NCI-H748 (cell line): ENCODE data around the gene HYCC1.
"Not testable (repeated sequence)": the region's sequence is repeated elsewhere in the genome, so short reads cannot be mapped to it uniquely, and the experiment has no call there.

Experiments
- DNase-seq: peaks from one replicate; lab custom pipeline; 2025; ENCODE audit not compliant: unreplicated experiment; lab: John Stamatoyannopoulos, UW

Gene HYCC1

DNA sequence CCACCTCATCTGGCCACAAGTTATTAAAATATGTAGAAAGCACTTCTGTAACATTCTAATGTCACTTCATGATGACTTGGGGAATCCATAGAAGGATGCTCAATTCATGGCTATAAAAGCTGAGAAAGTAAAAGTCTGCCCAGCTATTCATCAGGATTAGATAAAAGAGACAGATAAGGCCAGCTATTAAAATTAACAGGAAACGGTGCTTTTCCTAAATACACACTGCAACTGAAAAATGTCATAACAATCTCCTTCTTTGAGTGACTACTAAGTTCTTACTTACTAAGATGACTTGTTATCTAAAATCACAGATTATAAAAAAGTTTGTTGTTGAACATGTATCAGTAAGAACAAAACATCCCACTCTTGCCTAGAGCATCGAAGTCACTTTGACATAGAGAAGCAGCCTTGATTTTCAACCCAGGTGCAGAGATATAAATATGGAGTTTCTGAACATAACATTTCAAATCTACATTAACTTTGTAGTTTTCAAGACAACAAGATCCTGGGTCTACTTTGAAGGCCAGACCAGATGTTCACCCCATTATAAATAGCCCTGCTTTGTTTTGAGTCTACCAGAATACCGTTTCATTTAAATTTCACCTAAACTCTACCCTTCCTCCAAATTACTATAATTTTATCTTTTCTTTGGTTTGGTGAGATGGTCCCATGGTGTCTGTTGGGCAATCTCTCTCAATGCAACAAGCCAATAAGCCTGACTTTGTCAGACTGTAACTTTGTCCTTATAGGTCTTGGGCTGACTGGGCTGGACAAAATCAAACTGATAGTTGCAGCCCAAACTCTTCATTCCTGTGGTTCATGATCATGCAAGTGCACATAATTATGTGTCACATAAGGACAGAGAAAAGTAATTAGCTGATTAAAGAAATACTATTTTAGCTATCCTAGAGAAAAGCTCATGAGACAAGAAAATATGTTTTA lies 24.0 kb downstream of the HYCC1 start:
- no peak for DNase-seq

- no peak for DNase-seq
These were observed 28.5 kb downstream of the HYCC1 start for GRCh38 chr7:22985436-22985835.

GRCh38 chr7:22983257-22983855 lies 30.6 kb downstream of the HYCC1 start:
- DNase-seq = no peak

GRCh38 chr7:22980422-22980821 lies 33.5 kb downstream of the HYCC1 start:
- DNase-seq = no peak

DNA sequence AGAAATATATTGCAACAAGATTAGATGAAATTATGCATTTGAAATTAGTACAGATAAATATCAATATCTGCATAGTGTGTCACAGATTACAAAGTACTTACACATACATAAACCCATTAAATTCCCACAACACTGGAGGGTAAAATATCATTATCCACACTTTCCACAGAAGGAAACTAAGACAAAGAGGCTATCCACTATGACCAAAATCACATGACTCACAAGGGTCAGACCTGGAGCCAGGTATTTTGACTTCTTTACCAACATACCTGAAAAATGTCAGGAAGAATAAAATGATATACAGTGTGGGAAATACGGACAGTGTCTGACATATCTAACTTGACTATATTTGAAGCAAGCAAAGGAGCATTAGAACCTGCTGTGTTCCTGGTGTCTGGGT lies 34.1 kb downstream of the HYCC1 start:
- no peak for DNase-seq

DNA sequence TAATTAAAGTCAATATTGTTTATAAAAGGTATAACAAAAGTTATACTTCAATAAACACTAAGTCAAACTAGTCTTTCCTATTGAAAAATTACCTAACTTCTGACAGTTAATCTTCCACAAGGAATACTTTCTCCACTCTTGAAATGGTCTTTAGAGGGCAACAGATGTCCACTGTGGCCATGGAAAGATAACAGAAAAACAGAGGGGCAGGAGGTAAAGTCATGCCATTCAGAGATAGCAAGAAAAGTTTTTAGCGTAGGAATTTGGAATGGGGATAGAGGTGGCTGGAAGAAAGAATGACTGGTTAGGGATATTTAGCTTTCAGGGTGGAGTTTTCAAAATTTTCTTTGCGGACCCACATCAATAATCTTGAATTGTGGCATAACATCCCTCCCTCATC lies 34.7 kb downstream of the HYCC1 start:
- no peak for DNase-seq

- DNase-seq = not testable (repeated sequence)
These were observed 39.3 kb downstream of the HYCC1 start for GRCh38 chr7:22974636-22975035.

DNA sequence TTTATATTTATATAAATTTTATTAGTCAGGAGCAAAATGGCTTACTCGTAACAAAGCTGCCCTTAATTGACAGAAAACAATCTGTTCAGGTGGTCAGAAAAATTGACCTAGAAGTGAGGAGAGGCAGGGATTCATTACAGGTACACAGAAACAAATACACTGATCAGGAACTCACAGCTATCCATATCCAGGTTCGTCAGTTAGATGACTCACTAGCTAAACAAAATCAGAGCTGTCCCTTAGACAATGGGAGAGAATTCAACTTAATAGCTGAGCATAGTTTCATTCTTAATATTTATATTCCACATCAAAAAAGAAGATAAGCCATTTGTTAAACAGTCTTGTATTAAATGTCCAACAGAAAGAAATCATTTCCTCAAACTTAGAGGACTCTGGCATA lies 41.7 kb downstream of the HYCC1 start:
- no peak for DNase-seq

GRCh38 chr7:22969010-22969431 lies 44.9 kb downstream of the HYCC1 start:
- no peak for DNase-seq
